CD14-positive monocyte (primary cell): ENCODE data around the gene CTNND2. TPM values are rescaled to one million over a fixed set of nuclear protein-coding genes. Genes with fewer than 3 reads are reported as not detected.

ENCODE experiments used
- DNase-seq, 3 donors: peaks; one replicate each; pipeline ENCODE4 v3.0.0-alpha.2; 2011 to 2022
- H2AFZ ChIP-seq: 2 replicates; pipeline ENCODE4 v1.6.0; 2012; ENCODE audit warnings: mild to moderate bottlenecking, low read depth, low read length, inconsistent platforms; ENCODE audit not compliant: insufficient read depth, poor library complexity, severe bottlenecking
- H3K27ac ChIP-seq, 2 donors: 1 replicate in 1 of 2; 2 replicates in 1 of 2; pipeline ENCODE4 v1.5.1; 2012 to 2013; ENCODE audit warnings: low read length in 2 of 2, control low read depth in 1 of 2, inconsistent platforms in 1 of 2, low read depth in 1 of 2, mild to moderate bottlenecking in 1 of 2
- H3K27me3 ChIP-seq, 2 donors: one replicate each; pipeline versions ENCODE4 v1.6.0 to v1.6.1; 2011 to 2013; ENCODE audit warnings: low read length in 2 of 2; ENCODE audit not compliant: control insufficient read depth in 2 of 2, insufficient read depth in 2 of 2
- H3K36me3 ChIP-seq, 2 donors: replicated peaks in 1 of 2; 1 replicate in 1 of 2; 2 replicates in 1 of 2; pipeline versions ENCODE4 v1.5.1 to v1.6.1; 2012 to 2013; ENCODE audit warnings: low read length in 2 of 2, control low read depth in 1 of 2, inconsistent platforms in 1 of 2, mild to moderate bottlenecking in 1 of 2; ENCODE audit not compliant: insufficient read depth in 2 of 2, control insufficient read depth in 1 of 2
- H3K4me1 ChIP-seq, 2 donors: 1 replicate in 1 of 2; 2 replicates in 1 of 2; pipeline versions ENCODE4 v1.5.1 to v1.6.1; 2012 to 2013; ENCODE audit warnings: low read length in 2 of 2, control low read depth in 1 of 2, inconsistent platforms in 1 of 2, mild to moderate bottlenecking in 1 of 2, moderate library complexity in 1 of 2; ENCODE audit not compliant: insufficient read depth in 2 of 2, control insufficient read depth in 1 of 2
- H3K4me2 ChIP-seq: replicated peaks from 2 replicates; pipeline ENCODE3; 2012; ENCODE audit warnings: low read length, moderate library complexity, mild to moderate bottlenecking; ENCODE audit not compliant: poor library complexity, severe bottlenecking; ENCODE audit errors: extremely low read depth
- H3K4me3 ChIP-seq, 3 experiments: fragments of 200-600 bp in 1 of 3; sonication (generic) in 1 of 3; replicated peaks in 1 of 3; 1 replicate in 2 of 3; 2 replicates in 1 of 3; pipeline ENCODE4 v1.5.1; 2011 to 2013; ENCODE audit warnings: low read length in 3 of 3, mild to moderate bottlenecking in 3 of 3, control low read depth in 2 of 3, low read depth in 2 of 3, inconsistent platforms in 1 of 3, moderate library complexity in 1 of 3
- H3K79me2 ChIP-seq: 2 replicates; pipeline ENCODE4 v1.6.0; 2012; ENCODE audit warnings: mild to moderate bottlenecking, control low read depth, inconsistent platforms, low read length, moderate library complexity; ENCODE audit not compliant: insufficient read depth
- H3K9ac ChIP-seq: 2 replicates; pipeline ENCODE4 v1.6.0; 2017; ENCODE audit warnings: low read length, mild to moderate bottlenecking; ENCODE audit not compliant: insufficient read depth, poor library complexity, severe bottlenecking
- H3K9me3 ChIP-seq, 2 donors: replicated peaks in 1 of 2; 1 replicate in 1 of 2; 2 replicates in 1 of 2; pipeline versions ENCODE4 v1.5.1 to v1.6.1; 2012 to 2013; ENCODE audit warnings: low read length in 2 of 2, control low read depth in 1 of 2; ENCODE audit not compliant: control insufficient read depth in 1 of 2, insufficient read depth in 1 of 2
- H4K20me1 ChIP-seq: 2 replicates; pipeline ENCODE4 v1.6.0; 2012; ENCODE audit warnings: mild to moderate bottlenecking, low read length, control low read depth, moderate library complexity; ENCODE audit not compliant: insufficient read depth
- H3K27ac Mint-ChIP-seq, 7 donors: one replicate each; pipeline ENCODE4 v1.8.0; 2020; ENCODE audit warnings: mild to moderate bottlenecking in 7 of 7, mixed read lengths in 7 of 7, moderate library complexity in 6 of 7, inconsistent platforms in 2 of 7
- H3K27me3 Mint-ChIP-seq, 3 donors: one replicate each; pipeline ENCODE4 v1.8.0; 2021 to 2022; ENCODE audit warnings: low read depth in 3 of 3, mild to moderate bottlenecking in 3 of 3, mixed read lengths in 3 of 3, moderate library complexity in 3 of 3, inconsistent platforms in 1 of 3
- H3K36me3 Mint-ChIP-seq, 2 donors: one replicate each; pipeline ENCODE4 v1.8.0; 2020; ENCODE audit warnings: mixed read lengths in 2 of 2, inconsistent platforms in 1 of 2, mild to moderate bottlenecking in 1 of 2
- H3K4me1 Mint-ChIP-seq: one replicate; pipeline ENCODE4 v1.8.0; 2020; ENCODE audit warnings: mild to moderate bottlenecking, mixed read lengths
- H3K4me3 Mint-ChIP-seq, 2 donors: one replicate each; pipeline ENCODE4 v1.8.0; 2020; ENCODE audit warnings: mild to moderate bottlenecking in 2 of 2, mixed read lengths in 2 of 2, moderate library complexity in 1 of 2
- H3K9me3 Mint-ChIP-seq, 7 donors: one replicate each; pipeline ENCODE4 v1.8.0; 2020 to 2022; ENCODE audit warnings: mixed read lengths in 7 of 7, mild to moderate bottlenecking in 6 of 7, moderate library complexity in 6 of 7, inconsistent platforms in 2 of 7
- WGBS: methylation state at CpG from one replicate; pipeline ENCODE4 v1.1.5; 2013; ENCODE audit warnings: missing lambda C conversion rate; ENCODE audit not compliant: insufficient coverage; 5-methylcytosine and 5-hydroxymethylcytosine counted together
- intact Hi-C, 2 donors: fragments of 100-400 bp; cut with micrococcal nuclease; formaldehyde crosslinking; loops; one replicate each; pipeline versions ENCODE4 v1.15.0 to v1.15.1; 2023
- polyA plus RNA-seq, 3 donors: library from polyadenylated mRNA; depleted of rRNA in 1 of 3; unstranded in 2 of 3; stranded (reverse) in 1 of 3; fragments of 300-500 nt in 2 of 3; fragments of >200 nt in 1 of 3; fragmentation: Illumina TruSeq in 2 of 3; gene quantifications; 1 replicate in 2 of 3; 2 replicates in 1 of 3; pipeline ENCODE4 v1.2.3, GENCODE V29; 2012 to 2021
- TF ChIP-seq, protein P1 (sequence below): fragments of 200-600 bp; IDR thresholded peaks from one replicate; pipeline ENCODE4 v1.8.0; 2022; ENCODE audit warnings: antibody characterized with exemption, mild to moderate bottlenecking

Gene CTNND2
- polyA plus RNA-seq, 3 donors: not detected

DNA sequence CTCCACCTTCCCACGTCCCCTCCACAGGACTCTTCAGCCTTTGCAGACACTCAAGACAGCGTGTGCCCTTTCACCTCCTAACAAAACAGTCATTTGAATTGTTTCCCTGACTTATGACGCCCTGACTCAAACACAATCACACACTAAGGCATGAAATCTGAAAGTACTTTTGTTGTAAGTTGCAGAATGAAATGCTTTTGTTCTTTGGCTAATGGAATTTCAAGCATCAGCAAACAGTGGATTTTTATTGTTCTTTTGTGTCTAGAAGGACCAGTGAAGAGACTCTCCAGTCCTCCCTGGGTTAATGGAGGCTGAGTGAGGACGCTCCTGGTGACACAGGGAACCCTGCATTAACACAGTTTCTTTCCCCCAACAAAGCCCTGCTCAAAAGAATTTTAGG, 380.1 kb downstream of the CTNND2 start:
- Mint-ChIP-seq H3K27me3 (peaks cover 0 to 5% (median 1%) of the 10 kb centered on the region in 3 donors), H3K36me3 (no peaks in the 10 kb centered on the region), H3K9me3 (peaks cover 0 to 11% (median 2%) of the 10 kb centered on the region in 7 donors), H3K4me1 (no peaks in the 10 kb centered on the region), H3K4me3 (no peak overlapping the region), H3K27ac (no peak overlapping the region)
- no peak overlapping the region for H3K27ac ChIP-seq
- H3K79me2 ChIP-seq: no peaks in the 10 kb centered on the region
- no peaks in the 10 kb centered on the region for H4K20me1 ChIP-seq
- H2AFZ ChIP-seq: no peak overlapping the region
- H3K9me3 ChIP-seq: no peaks in the 10 kb centered on the region
- H3K9ac ChIP-seq: no peak overlapping the region
- H3K4me3 ChIP-seq: no peak overlapping the region
- no peaks in the 10 kb centered on the region for H3K27me3 ChIP-seq
- H3K36me3 ChIP-seq: no peaks in the 10 kb centered on the region
- H3K4me1 ChIP-seq: no peaks in the 10 kb centered on the region
- TF ChIP-seq, protein P1, sequence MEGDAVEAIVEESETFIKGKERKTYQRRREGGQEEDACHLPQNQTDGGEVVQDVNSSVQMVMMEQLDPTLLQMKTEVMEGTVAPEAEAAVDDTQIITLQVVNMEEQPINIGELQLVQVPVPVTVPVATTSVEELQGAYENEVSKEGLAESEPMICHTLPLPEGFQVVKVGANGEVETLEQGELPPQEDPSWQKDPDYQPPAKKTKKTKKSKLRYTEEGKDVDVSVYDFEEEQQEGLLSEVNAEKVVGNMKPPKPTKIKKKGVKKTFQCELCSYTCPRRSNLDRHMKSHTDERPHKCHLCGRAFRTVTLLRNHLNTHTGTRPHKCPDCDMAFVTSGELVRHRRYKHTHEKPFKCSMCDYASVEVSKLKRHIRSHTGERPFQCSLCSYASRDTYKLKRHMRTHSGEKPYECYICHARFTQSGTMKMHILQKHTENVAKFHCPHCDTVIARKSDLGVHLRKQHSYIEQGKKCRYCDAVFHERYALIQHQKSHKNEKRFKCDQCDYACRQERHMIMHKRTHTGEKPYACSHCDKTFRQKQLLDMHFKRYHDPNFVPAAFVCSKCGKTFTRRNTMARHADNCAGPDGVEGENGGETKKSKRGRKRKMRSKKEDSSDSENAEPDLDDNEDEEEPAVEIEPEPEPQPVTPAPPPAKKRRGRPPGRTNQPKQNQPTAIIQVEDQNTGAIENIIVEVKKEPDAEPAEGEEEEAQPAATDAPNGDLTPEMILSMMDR: no peak
- WGBS: 92% methylated on average over 2 of the region's 4 CpGs
- intact Hi-C loops: no loop called here
- no peak for DNase-seq
- no peak overlapping the region for H3K4me2 ChIP-seq

DNA sequence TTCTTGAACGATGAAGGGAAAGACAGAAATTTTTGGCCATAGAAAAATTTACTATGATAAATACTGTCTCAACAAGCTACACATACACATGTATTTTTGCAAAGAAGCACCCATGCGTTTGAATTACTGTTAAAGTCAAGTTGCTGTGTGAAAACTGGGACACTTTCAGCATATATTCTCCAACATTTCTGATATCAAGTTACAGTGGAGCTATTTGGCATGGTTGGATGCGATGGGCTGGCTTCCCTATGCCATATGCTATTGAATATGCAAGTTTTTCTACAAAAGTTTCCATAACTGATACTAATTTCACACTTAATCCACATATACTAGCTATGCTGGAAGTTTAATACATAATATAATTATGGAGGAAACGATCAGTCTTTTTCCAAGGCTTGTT, 381.4 kb downstream of the CTNND2 start:
- TF ChIP-seq, protein P1: no peak
- WGBS: no CpG with 5 or more reads among the region's 4 CpGs
- H3K9ac ChIP-seq: no peak overlapping the region
- H3K36me3 Mint-ChIP-seq: no peaks in the 10 kb centered on the region
- no peak for DNase-seq
- no peaks in the 10 kb centered on the region for H3K9me3 ChIP-seq
- no peaks in the 10 kb centered on the region for H3K27me3 ChIP-seq
- H3K27ac Mint-ChIP-seq: no peak overlapping the region
- no peaks in the 10 kb centered on the region for H3K4me1 ChIP-seq
- intact Hi-C loops: no loop called here
- no peak overlapping the region for H3K27ac ChIP-seq
- H3K4me1 Mint-ChIP-seq: no peaks in the 10 kb centered on the region
- peaks cover 0 to 5% (median 1%) of the 10 kb centered on the region in 3 donors for H3K27me3 Mint-ChIP-seq
- peaks cover 0 to 8% (median 3%) of the 10 kb centered on the region in 7 donors for H3K9me3 Mint-ChIP-seq
- H3K36me3 ChIP-seq: no peaks in the 10 kb centered on the region
- H4K20me1 ChIP-seq: no peaks in the 10 kb centered on the region
- no peak overlapping the region for H2AFZ ChIP-seq
- H3K4me3 ChIP-seq: no peak overlapping the region
- H3K4me3 Mint-ChIP-seq: no peak overlapping the region
- H3K79me2 ChIP-seq: no peaks in the 10 kb centered on the region
- no peak overlapping the region for H3K4me2 ChIP-seq
